IMR-90 (cell line): ENCODE data around the gene FNIP2. TPM values are rescaled to one million over a fixed set of nuclear protein-coding genes. Genes with fewer than 3 reads are reported as not detected.

Source experiments
- ATAC-seq: fragments of 200-7000 bp; cut with Tn5 transposase; 2 replicates; pipeline ENCODE4 v1.9.1; 2020; ENCODE audit warnings: low read depth, mild to moderate bottlenecking, moderate library complexity
- BruUV-seq: library from RNA; stranded (reverse); fragments of 400-500 nt; replicated peaks from 2 replicates; lab custom pipeline; 2021; lab: Mats Ljungman, UMichigan
- CTCF ChIA-PET: fragments of 300-600 bp; formaldehyde crosslinking; extraction: SDS; loops from one replicate; lab custom pipeline; 2021; ENCODE audit warnings: antibody characterized with exemption; lab: Yijun Ruan, JAX
- POLR2A ChIA-PET: fragments of 300-600 bp; sonication (Branson Sonifier 250); formaldehyde crosslinking; loops from one replicate; lab custom pipeline; 2022; ENCODE audit warnings: antibody characterized with exemption; ENCODE audit not compliant: unreplicated experiment; lab: Charles Lee
- DNase-seq: peaks from one replicate; pipeline ENCODE4 v3.0.0; 2013
- H2AFZ ChIP-seq: replicated peaks from 2 replicates; pipeline ENCODE3; 2013; ENCODE audit warnings: low read length, mild to moderate bottlenecking; ENCODE audit not compliant: poor library complexity
- H2AK5ac ChIP-seq: 2 replicates; pipeline ENCODE4 v1.6.1; 2013; ENCODE audit warnings: low read depth, low read length, inconsistent platforms
- H2AK9ac ChIP-seq: replicated peaks from 2 replicates; pipeline ENCODE3; 2013; ENCODE audit warnings: mild to moderate bottlenecking, low read depth, low read length, moderate library complexity; ENCODE audit not compliant: poor library complexity
- H2BK120ac ChIP-seq: 2 replicates; pipeline ENCODE4 v1.6.1; 2013; ENCODE audit warnings: low read depth, low read length, inconsistent platforms
- H2BK15ac ChIP-seq: 3 replicates; pipeline ENCODE4 v1.6.1; 2013; ENCODE audit warnings: low read depth, low read length, inconsistent platforms
- H2BK20ac ChIP-seq: 2 replicates; pipeline ENCODE4 v1.6.1; 2013; ENCODE audit warnings: low read depth, mild to moderate bottlenecking, inconsistent platforms, low read length, moderate library complexity
- H2BK5ac ChIP-seq: 2 replicates; pipeline ENCODE4 v1.6.1; 2013; ENCODE audit warnings: mild to moderate bottlenecking, low read depth, low read length, inconsistent platforms; ENCODE audit not compliant: poor library complexity, severe bottlenecking
- H3K14ac ChIP-seq: replicated peaks from 2 replicates; pipeline ENCODE4 v1.6.1; 2013; ENCODE audit warnings: low read depth, low read length, inconsistent platforms
- H3K18ac ChIP-seq: 2 replicates; pipeline ENCODE4 v1.6.1; 2013; ENCODE audit warnings: low read depth, low read length, control low read depth
- H3K23ac ChIP-seq: 2 replicates; pipeline ENCODE4 v1.6.1; 2013; ENCODE audit warnings: low read depth, low read length, inconsistent platforms
- H3K27ac ChIP-seq: 2 replicates; pipeline ENCODE4 v1.5.1; 2013; ENCODE audit warnings: mild to moderate bottlenecking, control low read depth, low read length; ENCODE audit not compliant: insufficient read depth
- H3K27me3 ChIP-seq: 2 replicates; pipeline ENCODE4 v1.6.1; 2013; ENCODE audit warnings: low read length; ENCODE audit not compliant: control insufficient read depth, insufficient read depth
- H3K36me3 ChIP-seq: 2 replicates; pipeline ENCODE4 v1.6.1; 2013; ENCODE audit warnings: low read length, mixed read lengths; ENCODE audit not compliant: control insufficient read depth, insufficient read depth
- H3K4ac ChIP-seq: 2 replicates; pipeline ENCODE4 v1.6.1; 2013; ENCODE audit warnings: low read depth, low read length, inconsistent platforms
- H3K4me1 ChIP-seq: 2 replicates; pipeline ENCODE4 v1.6.1; 2013; ENCODE audit warnings: low read length, mixed read lengths; ENCODE audit not compliant: control insufficient read depth, insufficient read depth
- H3K4me2 ChIP-seq: 2 replicates; pipeline ENCODE4 v1.6.1; 2013; ENCODE audit warnings: low read depth, mild to moderate bottlenecking, control low read depth, low read length, moderate library complexity
- H3K4me3 ChIP-seq: 2 replicates; pipeline ENCODE4 v1.5.1; 2013; ENCODE audit warnings: low read depth, mild to moderate bottlenecking, control low read depth, low read length, moderate library complexity; ENCODE audit not compliant: insufficient read depth
- H3K56ac ChIP-seq: 2 replicates; pipeline ENCODE4 v1.6.1; 2013; ENCODE audit warnings: low read length, inconsistent platforms; ENCODE audit not compliant: insufficient read depth; ENCODE audit errors: extremely low read depth
- H3K79me1 ChIP-seq, 2 experiments: 2 replicates each; pipeline ENCODE4 v1.6.1; 2013; ENCODE audit warnings: low read length in 2 of 2, inconsistent platforms in 1 of 2, low read depth in 1 of 2
- H3K9ac ChIP-seq: 2 replicates; pipeline ENCODE4 v1.6.1; 2013; ENCODE audit warnings: low read depth, low read length, control low read depth
- H3K9me1 ChIP-seq: 2 replicates; pipeline ENCODE4 v1.6.1; 2013; ENCODE audit warnings: low read length, inconsistent platforms; ENCODE audit not compliant: insufficient read depth
- H3K9me3 ChIP-seq: 2 replicates; pipeline ENCODE4 v1.6.1; 2013; ENCODE audit warnings: low read length; ENCODE audit not compliant: control insufficient read depth, insufficient read depth
- H4K20me1 ChIP-seq: 2 replicates; pipeline ENCODE4 v1.6.1; 2013; ENCODE audit warnings: low read length, inconsistent platforms; ENCODE audit not compliant: insufficient read depth
- H4K5ac ChIP-seq: 2 replicates; pipeline ENCODE4 v1.6.1; 2013; ENCODE audit warnings: mild to moderate bottlenecking, low read depth, low read length, control low read depth
- H4K8ac ChIP-seq, 2 experiments: 2 replicates each; pipeline ENCODE4 v1.6.1; 2013; ENCODE audit warnings: low read depth in 2 of 2, low read length in 2 of 2, control low read depth in 1 of 2, inconsistent platforms in 1 of 2
- H4K91ac ChIP-seq: 2 replicates; pipeline ENCODE4 v1.6.1; 2013; ENCODE audit warnings: low read depth, low read length, inconsistent platforms; ENCODE audit not compliant: insufficient read depth
- BHLHE40 ChIP-seq: fragments of 150-350 bp; IDR thresholded peaks from 2 replicates; pipeline ENCODE4 v1.6.1; 2016; ENCODE audit warnings: mild to moderate bottlenecking, low read depth, low read length
- CHD1 ChIP-seq: IDR thresholded peaks from 2 replicates; pipeline ENCODE4 v1.6.1; 2012; ENCODE audit warnings: low read depth, low read length, improper control_type of control experiment
- FOS ChIP-seq: fragments of 150-350 bp; IDR thresholded peaks from 2 replicates; pipeline ENCODE4 v1.6.1; 2016; ENCODE audit warnings: low read depth, low read length
- MAFK ChIP-seq: IDR thresholded peaks from 2 replicates; pipeline ENCODE4 v1.6.1; 2012; ENCODE audit warnings: low read depth, low read length, improper control_type of control experiment
- MAZ ChIP-seq: IDR thresholded peaks from 2 replicates; pipeline ENCODE4 v1.6.1; 2012; ENCODE audit warnings: low read depth, mild to moderate bottlenecking, low read length, improper control_type of control experiment, moderate library complexity, borderline replicate concordance
- MXI1 ChIP-seq: IDR thresholded peaks from 2 replicates; pipeline ENCODE4 v1.6.1; 2012; ENCODE audit warnings: low read depth, mild to moderate bottlenecking, low read length, moderate library complexity, borderline replicate concordance
- NFE2L2 ChIP-seq: fragments of 150-350 bp; IDR thresholded peaks from 2 replicates; pipeline ENCODE4 v1.6.1; 2016; ENCODE audit warnings: low read depth, mild to moderate bottlenecking, low read length
- POLR2A ChIP-seq: IDR thresholded peaks from 2 replicates; pipeline ENCODE4 v1.6.1; 2012; ENCODE audit warnings: mild to moderate bottlenecking, low read depth, low read length
- RAD21 ChIP-seq: IDR thresholded peaks from 2 replicates; pipeline ENCODE4 v1.6.1; 2012; ENCODE audit warnings: low read length, improper control_type of control experiment
- RCOR1 ChIP-seq: IDR thresholded peaks from 2 replicates; pipeline ENCODE4 v1.6.1; 2012; ENCODE audit warnings: mild to moderate bottlenecking, low read length, improper control_type of control experiment; ENCODE audit not compliant: insufficient replicate concordance
- SMC3 ChIP-seq: fragments of 150-350 bp; IDR thresholded peaks from 2 replicates; pipeline ENCODE4 v1.6.1; 2016; ENCODE audit warnings: low read depth, mild to moderate bottlenecking, antibody characterized with exemption, low read length, moderate library complexity
- WGBS, 2 experiments: methylation state at CpG; one replicate each; pipeline versions ENCODE4 v1.1.5 to v1.1.7; 2013; ENCODE audit warnings: missing lambda C conversion rate in 2 of 2; ENCODE audit not compliant: insufficient read length in 1 of 2; ENCODE audit errors: extremely low coverage in 2 of 2; 5-methylcytosine and 5-hydroxymethylcytosine counted together
- dilution Hi-C: fragments of 300-500 bp; cut with HindIII; formaldehyde crosslinking; loops from one replicate; pipeline ENCODE4 v1.14.3; 2018; ENCODE audit warnings: low sequenced_read_pairs; ENCODE audit not compliant: unreplicated experiment
- in situ Hi-C: fragments of 300-500 bp; cut with MboI; formaldehyde crosslinking; loops from 3 replicates; pipeline ENCODE4 v1.14.3; 2019; ENCODE audit warnings: low sequenced_read_pairs, inconsistent platforms, mixed read lengths
- intact Hi-C: fragments of 100-400 bp; cut with micrococcal nuclease; formaldehyde crosslinking; loops from 2 replicates; pipeline ENCODE4 v1.10.0; 2022
- polyA plus RNA-seq, 3 experiments: library from polyadenylated mRNA; depleted of rRNA; stranded (reverse); fragments of >200 nt; gene quantifications; 2 replicates each; pipeline ENCODE4 v1.2.3, GENCODE V29; 2012; ENCODE audit warnings: low replicate concordance in 1 of 3
- total RNA-seq: library from RNA; depleted of rRNA; stranded (reverse); fragments of >200 nt; gene quantifications from 2 replicates; pipeline ENCODE4 v1.2.3, GENCODE V29; 2012
- TF ChIP-seq, protein P1 (sequence below): fragments of 150-350 bp; IDR thresholded peaks from 2 replicates; pipeline ENCODE4 v1.6.1; 2017; ENCODE audit warnings: mild to moderate bottlenecking, antibody characterized with exemption, low read length, low read depth
- TF ChIP-seq, protein P2 (sequence below): fragments of 150-350 bp; IDR thresholded peaks from 2 replicates; pipeline ENCODE4 v1.6.1; 2016; ENCODE audit warnings: low read depth, mild to moderate bottlenecking, low read length, moderate library complexity, borderline replicate concordance

Gene FNIP2
- total and polyA plus RNA-seq, 2 of the 4 experiments (the other 2 are of a cell fraction): 4.7 to 24.6 TPM

DNA sequence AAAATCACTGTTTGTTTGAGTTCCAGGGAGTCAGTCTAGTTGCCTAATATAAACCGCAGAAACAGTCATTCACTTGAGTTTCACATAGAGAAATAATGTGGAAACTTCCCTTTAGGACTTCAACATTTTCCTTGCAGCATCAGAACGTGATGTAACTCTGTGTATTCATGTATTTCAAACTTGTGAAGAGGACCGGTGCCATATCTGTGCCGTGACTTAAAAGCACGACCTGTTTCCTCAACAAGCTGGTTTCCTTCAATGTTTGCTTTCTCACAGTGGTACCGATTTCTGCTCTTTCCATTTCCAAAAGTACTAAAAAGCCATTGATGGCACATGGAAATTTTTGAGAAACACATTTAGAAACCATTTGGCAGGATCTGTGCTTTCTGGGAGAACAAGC lies 167.4 kb downstream of the FNIP2 start:
- Histone ChIP-seq H2BK5ac (no peak overlapping the region), H2AK9ac (no peak overlapping the region), H3K23ac (no peak overlapping the region), H3K56ac (no peak overlapping the region), H3K4ac (no peak overlapping the region), H4K91ac (no peak overlapping the region), H4K8ac (no peak overlapping the region), H3K4me2 (no peak overlapping the region), H2BK15ac (no peak overlapping the region), H3K4me1 (no peaks in the 10 kb centered on the region), H3K36me3 (no peaks in the 10 kb centered on the region), H3K79me1 (no peaks in the 10 kb centered on the region), H4K5ac (no peak overlapping the region), H4K20me1 (no peaks in the 10 kb centered on the region), H2AK5ac (no peak overlapping the region), H3K4me3 (no peak overlapping the region), H3K27ac (no peak overlapping the region), H2BK120ac (no peak overlapping the region), H3K18ac (no peak overlapping the region), H3K27me3 (no peaks in the 10 kb centered on the region), H2AFZ (no peak overlapping the region), H3K9ac (no peak overlapping the region), H3K9me1 (no peaks in the 10 kb centered on the region), H3K14ac (0 out of 2 replicates have a peak overlapping the region, but pooled peaks have one; percentile 28), H2BK20ac (no peak overlapping the region), H3K9me3 (no peaks in the 10 kb centered on the region)
- dilution Hi-C loops: no loop called here
- no peak for ATAC-seq
- no TSS peak for BruUV-seq
- intact Hi-C loops: no loop called here
- ChIA-PET POLR2A (no interaction called here), CTCF (no interaction called here)
- DNase-seq: no peak
- in situ Hi-C loops: no loop called here
- 64% methylated on average over 3 of the region's 6 CpGs; no CpG with 5 or more reads in 1 of the 2 experiments for WGBS, 2 experiments
- TF ChIP-seq FOS (no peak), MAFK (no peak), CHD1 (no peak), POLR2A (no peak), MAZ (no peak), RCOR1 (no peak), SMC3 (no peak), RAD21 (no peak), MXI1 (no peak), NFE2L2 (no peak), BHLHE40 (no peak)
- TF ChIP-seq, protein P1, sequence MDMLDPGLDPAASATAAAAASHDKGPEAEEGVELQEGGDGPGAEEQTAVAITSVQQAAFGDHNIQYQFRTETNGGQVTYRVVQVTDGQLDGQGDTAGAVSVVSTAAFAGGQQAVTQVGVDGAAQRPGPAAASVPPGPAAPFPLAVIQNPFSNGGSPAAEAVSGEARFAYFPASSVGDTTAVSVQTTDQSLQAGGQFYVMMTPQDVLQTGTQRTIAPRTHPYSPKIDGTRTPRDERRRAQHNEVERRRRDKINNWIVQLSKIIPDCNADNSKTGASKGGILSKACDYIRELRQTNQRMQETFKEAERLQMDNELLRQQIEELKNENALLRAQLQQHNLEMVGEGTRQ: no peak
- TF ChIP-seq, protein P2, sequence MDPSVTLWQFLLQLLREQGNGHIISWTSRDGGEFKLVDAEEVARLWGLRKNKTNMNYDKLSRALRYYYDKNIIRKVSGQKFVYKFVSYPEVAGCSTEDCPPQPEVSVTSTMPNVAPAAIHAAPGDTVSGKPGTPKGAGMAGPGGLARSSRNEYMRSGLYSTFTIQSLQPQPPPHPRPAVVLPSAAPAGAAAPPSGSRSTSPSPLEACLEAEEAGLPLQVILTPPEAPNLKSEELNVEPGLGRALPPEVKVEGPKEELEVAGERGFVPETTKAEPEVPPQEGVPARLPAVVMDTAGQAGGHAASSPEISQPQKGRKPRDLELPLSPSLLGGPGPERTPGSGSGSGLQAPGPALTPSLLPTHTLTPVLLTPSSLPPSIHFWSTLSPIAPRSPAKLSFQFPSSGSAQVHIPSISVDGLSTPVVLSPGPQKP: no peak
